Natural killer cell (primary cell): Measurements from ENCODE around the gene LCT. TPM values are rescaled to one million over a fixed set of nuclear protein-coding genes. Genes with fewer than 3 reads are reported as not detected.

Experiments used
- ATAC-seq, 3 donors: fragments of 150-1000 bp in 2 of 3; fragments of 200-7000 bp in 1 of 3; cut with Tn5 transposase; 1 replicate in 1 of 3; 2 replicates in 2 of 3; pipeline ENCODE4 v1.10.0; 2021; ENCODE audit warnings: mild to moderate bottlenecking in 2 of 3, moderate library complexity in 2 of 3
- DNase-seq, 2 donors: peaks; one replicate each; pipeline versions ENCODE4 v3.0.0 to v3.0.0-alpha.2; 2013 to 2021; ENCODE audit warnings: mixed read lengths in 1 of 2
- H3K27ac ChIP-seq: one replicate; pipeline ENCODE4 v1.5.1; 2013; ENCODE audit warnings: mild to moderate bottlenecking, low read length
- H3K27me3 ChIP-seq: one replicate; pipeline ENCODE4 v1.6.1; 2013; ENCODE audit warnings: low read length; ENCODE audit not compliant: control insufficient read depth, insufficient read depth
- H3K36me3 ChIP-seq: one replicate; pipeline ENCODE4 v1.6.1; 2013; ENCODE audit warnings: low read length; ENCODE audit not compliant: control insufficient read depth, insufficient read depth
- H3K4me1 ChIP-seq: one replicate; pipeline ENCODE4 v1.6.1; 2013; ENCODE audit warnings: low read length; ENCODE audit not compliant: control insufficient read depth, insufficient read depth
- H3K4me3 ChIP-seq: one replicate; pipeline ENCODE4 v1.5.1; 2013; ENCODE audit warnings: low read length
- H3K9me3 ChIP-seq: one replicate; pipeline ENCODE4 v1.6.1; 2013; ENCODE audit warnings: low read length; ENCODE audit not compliant: control insufficient read depth, insufficient read depth
- H3K27ac Mint-ChIP-seq, 2 donors: one replicate each; pipeline ENCODE4 v1.8.0; 2022; ENCODE audit warnings: mild to moderate bottlenecking in 2 of 2, mixed read lengths in 2 of 2, moderate library complexity in 1 of 2
- H3K27me3 Mint-ChIP-seq, 2 donors: one replicate each; pipeline ENCODE4 v1.8.0; 2022; ENCODE audit warnings: low read depth in 2 of 2, mixed read lengths in 2 of 2
- H3K36me3 Mint-ChIP-seq: one replicate; pipeline ENCODE4 v1.8.0; 2022; ENCODE audit warnings: mixed read lengths
- H3K4me1 Mint-ChIP-seq, 2 donors: one replicate each; pipeline ENCODE4 v1.8.0; 2022; ENCODE audit warnings: mixed read lengths in 2 of 2
- H3K4me3 Mint-ChIP-seq: one replicate; pipeline ENCODE4 v1.8.0; 2022; ENCODE audit warnings: mild to moderate bottlenecking, moderate library complexity, mixed read lengths
- H3K9me3 Mint-ChIP-seq, 2 donors: one replicate each; pipeline ENCODE4 v1.8.0; 2022; ENCODE audit warnings: mixed read lengths in 2 of 2
- WGBS: methylation state at CpG from one replicate; pipeline ENCODE4 v1.1.7; 2013; ENCODE audit warnings: missing lambda C conversion rate; ENCODE audit not compliant: insufficient coverage; 5-methylcytosine and 5-hydroxymethylcytosine counted together
- intact Hi-C: fragments of 100-400 bp; cut with micrococcal nuclease; formaldehyde crosslinking; loops from one replicate; pipeline ENCODE4 v1.14.2; 2022
- total RNA-seq, 4 donors: library from RNA; stranded (reverse); fragments of 120-200 nt in 1 of 4; gene quantifications; one replicate each; pipeline versions ENCODE4 v1.2.3 to v1.2.4, GENCODE V29; 2013 to 2022
- TF ChIP-seq, protein P1 (sequence below): fragments of 200-600 bp; IDR thresholded peaks from one replicate; pipeline ENCODE4 v1.8.0; 2022; ENCODE audit warnings: antibody characterized with exemption

Gene LCT
- total RNA-seq, 3 donors from 2014 or later (not counting 1 experiment from before 2014, with no cell fraction given): 0.05 TPM; not detected in 2

GRCh38 chr2:135743860-135744259 is 93.1 kb downstream of the LCT start:
- TF ChIP-seq, protein P1, sequence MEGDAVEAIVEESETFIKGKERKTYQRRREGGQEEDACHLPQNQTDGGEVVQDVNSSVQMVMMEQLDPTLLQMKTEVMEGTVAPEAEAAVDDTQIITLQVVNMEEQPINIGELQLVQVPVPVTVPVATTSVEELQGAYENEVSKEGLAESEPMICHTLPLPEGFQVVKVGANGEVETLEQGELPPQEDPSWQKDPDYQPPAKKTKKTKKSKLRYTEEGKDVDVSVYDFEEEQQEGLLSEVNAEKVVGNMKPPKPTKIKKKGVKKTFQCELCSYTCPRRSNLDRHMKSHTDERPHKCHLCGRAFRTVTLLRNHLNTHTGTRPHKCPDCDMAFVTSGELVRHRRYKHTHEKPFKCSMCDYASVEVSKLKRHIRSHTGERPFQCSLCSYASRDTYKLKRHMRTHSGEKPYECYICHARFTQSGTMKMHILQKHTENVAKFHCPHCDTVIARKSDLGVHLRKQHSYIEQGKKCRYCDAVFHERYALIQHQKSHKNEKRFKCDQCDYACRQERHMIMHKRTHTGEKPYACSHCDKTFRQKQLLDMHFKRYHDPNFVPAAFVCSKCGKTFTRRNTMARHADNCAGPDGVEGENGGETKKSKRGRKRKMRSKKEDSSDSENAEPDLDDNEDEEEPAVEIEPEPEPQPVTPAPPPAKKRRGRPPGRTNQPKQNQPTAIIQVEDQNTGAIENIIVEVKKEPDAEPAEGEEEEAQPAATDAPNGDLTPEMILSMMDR: no peak
- 100% methylated on average over 1 of the region's 1 CpG for WGBS
- Mint-ChIP-seq H3K36me3 (no peaks in the 10 kb centered on the region), H3K4me1 (peaks cover 42 to 44% of the 10 kb centered on the region in 2 donors), H3K9me3 (no peaks in the 10 kb centered on the region), H3K4me3 (peak overlapping the region; percentile 38), H3K27me3 (no peaks in the 10 kb centered on the region), H3K27ac (peak overlapping the region; percentile 77 to 96)
- no peak for ATAC-seq
- Histone ChIP-seq H3K27ac (peak overlapping the region; percentile 39), H3K27me3 (no peaks in the 10 kb centered on the region), H3K4me3 (no peak overlapping the region), H3K9me3 (no peaks in the 10 kb centered on the region), H3K36me3 (peaks cover 12% of the 10 kb centered on the region), H3K4me1 (no peaks in the 10 kb centered on the region)
- intact Hi-C loops: loop anchor here (5.0 kb wide), 1 partner anchor 373 kb away; the partner anchor contains the start of gene CXCR4
- DNase-seq: no peak

- TF ChIP-seq, protein P1: no peak
- H3K36me3 Mint-ChIP-seq: no peaks in the 10 kb centered on the region
- peak overlapping the region; percentile 95 to 96 for H3K27ac Mint-ChIP-seq
- Histone ChIP-seq H3K36me3 (peaks cover 3% of the 10 kb centered on the region), H3K27ac (peak overlapping the region; percentile 100), H3K27me3 (no peaks in the 10 kb centered on the region), H3K4me1 (no peaks in the 10 kb centered on the region), H3K4me3 (peak overlapping the region; percentile 100), H3K9me3 (no peaks in the 10 kb centered on the region)
- no peaks in the 10 kb centered on the region for H3K27me3 Mint-ChIP-seq
- peaks cover 38 to 44% of the 10 kb centered on the region in 2 donors for H3K4me1 Mint-ChIP-seq
- peak; percentile 14 to 22 (median 18) for ATAC-seq
- under 1% methylated on average over 34 of the region's 34 CpGs for WGBS
- no peaks in the 10 kb centered on the region for H3K9me3 Mint-ChIP-seq
- peak in 1 of 2 donors; percentile 74 for DNase-seq
- peak overlapping the region; percentile 95 for H3K4me3 Mint-ChIP-seq
- intact Hi-C loops: loop anchor here (5.0 kb wide), 1 partner anchor 375 kb away; the partner anchor contains the start of gene CXCR4
These were observed 94.6 kb downstream of the LCT start for GRCh38 chr2:135742325-135742757.

DNA sequence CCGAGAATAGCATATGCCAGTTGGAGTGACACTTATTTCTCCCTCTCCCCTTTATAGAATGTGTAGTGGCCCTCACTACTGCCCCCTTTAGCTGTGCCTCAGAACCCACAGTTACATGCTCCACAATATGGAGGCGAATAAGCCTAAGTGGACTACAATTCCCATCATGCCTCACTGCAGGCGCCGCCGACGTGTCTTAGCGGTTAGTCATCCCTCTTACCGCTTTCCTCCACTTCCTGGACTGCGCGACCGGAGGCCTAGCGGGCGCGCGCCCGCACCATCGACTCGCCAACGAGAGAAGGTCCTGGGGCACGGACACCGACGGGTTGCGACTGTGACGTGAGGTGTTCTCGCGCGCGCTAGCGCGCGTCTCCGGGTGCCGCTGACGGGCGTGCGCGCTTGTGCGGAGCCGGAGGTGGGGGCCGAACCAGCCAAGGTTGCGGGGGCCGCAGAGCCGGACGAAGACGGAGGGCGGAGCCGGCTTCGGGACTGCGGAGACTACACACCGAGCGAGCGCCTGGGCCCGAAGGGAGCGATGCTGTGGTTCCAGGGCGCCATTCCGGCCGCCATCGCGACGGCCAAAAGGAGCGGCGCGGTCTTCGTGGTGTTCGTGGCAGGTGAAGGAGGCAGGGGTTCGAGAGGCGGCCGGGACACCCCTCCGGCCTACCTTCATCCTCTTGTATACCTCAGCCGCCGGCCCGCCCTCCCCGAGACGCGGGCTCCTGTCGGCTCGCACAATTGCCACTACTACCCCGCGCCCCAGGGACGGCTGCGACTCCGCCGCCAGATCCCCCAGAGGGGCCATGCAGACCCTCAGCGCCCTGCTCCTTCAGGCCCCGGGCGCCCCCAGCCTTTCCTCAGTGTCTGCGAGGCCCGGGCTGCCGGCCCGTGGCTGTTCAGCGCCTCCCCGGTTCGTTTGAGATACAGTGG is 95.3 kb downstream of the LCT start, which contains the start of gene UBXN4:
Gene UBXN4, plus strand, starts transcription at position 461 of the 930 bp plus-strand sequence. Its CDS starts 75 bp downstream, at position 536.
- peak within 1 kb of the TSS; percentile 95 for H3K4me3 Mint-ChIP-seq
- peak within 1 kb of the TSS; percentile 100 for H3K4me3 ChIP-seq
- intact Hi-C loops: loop anchor here (1.0 to 5.0 kb wide), 4 partner anchors 210 to 823 kb away; partner anchors contain the start of genes CCNT2, CXCR4, R3HDM1 and RAB3GAP1

More for the DNA sequence above, 95.3 kb downstream of the LCT start, which contains the start of gene UBXN4:
- TF ChIP-seq, protein P1: peak; percentile 22
- Histone ChIP-seq H3K36me3 (peaks cover 3% of the 10 kb centered on the region), H3K27me3 (no peaks in the 10 kb centered on the region), H3K27ac (peak within 1 kb of the TSS; percentile 100), H3K9me3 (no peaks in the 10 kb centered on the region), H3K4me1 (no peaks in the 10 kb centered on the region)
- Mint-ChIP-seq H3K36me3 (no peaks in the 10 kb centered on the region), H3K9me3 (no peaks in the 10 kb centered on the region), H3K27ac (peak within 1 kb of the TSS; percentile 95 to 96), H3K4me1 (peaks cover 34 to 41% of the 10 kb centered on the region in 2 donors), H3K27me3 (no peaks in the 10 kb centered on the region)
- ATAC-seq (peak; percentile 86 to 97 (median 90)), DNase-seq (peak; percentile 84 to 98)
- under 1% methylated on average over 93 of the region's 93 CpGs for WGBS
